H9 (cell line): ENCODE measurements around the gene PXYLP1. TPM values are rescaled to one million over a fixed set of nuclear protein-coding genes. Genes with fewer than 3 reads are reported as not detected.

Source experiments
- DNase-seq: peaks from one replicate; pipeline ENCODE4 v3.0.0-alpha.2; 2017
- H2AFZ ChIP-seq: one replicate; pipeline ENCODE4 v1.6.1; 2013; ENCODE audit warnings: mild to moderate bottlenecking, low read length, control low read depth, moderate library complexity
- H2AK5ac ChIP-seq: 2 replicates; pipeline ENCODE4 v1.6.1; 2013; ENCODE audit warnings: low read length, control low read depth, mixed read lengths; ENCODE audit not compliant: insufficient read length
- H2BK120ac ChIP-seq: one replicate; pipeline ENCODE4 v1.6.1; 2013; ENCODE audit warnings: low read depth, mild to moderate bottlenecking, low read length, control low read depth, inconsistent platforms; ENCODE audit not compliant: poor library complexity, severe bottlenecking
- H2BK12ac ChIP-seq: 2 replicates; pipeline ENCODE4 v1.6.1; 2013; ENCODE audit warnings: low read length, control low read depth, mixed read lengths, low read depth; ENCODE audit not compliant: insufficient read length
- H2BK15ac ChIP-seq: 2 replicates; pipeline ENCODE4 v1.6.1; 2013; ENCODE audit warnings: low read depth, low read length, control low read depth
- H2BK20ac ChIP-seq: one replicate; pipeline ENCODE4 v1.6.1; 2013; ENCODE audit warnings: low read depth, mild to moderate bottlenecking, low read length, control low read depth, inconsistent platforms; ENCODE audit not compliant: poor library complexity, severe bottlenecking
- H2BK5ac ChIP-seq: 2 replicates; pipeline ENCODE4 v1.6.1; 2013; ENCODE audit warnings: low read length, control low read depth, mixed read lengths; ENCODE audit not compliant: insufficient read length
- H3K14ac ChIP-seq: 2 replicates; pipeline ENCODE4 v1.6.1; 2013; ENCODE audit warnings: low read length, control low read depth; ENCODE audit not compliant: insufficient read depth
- H3K18ac ChIP-seq: 2 replicates; pipeline ENCODE4 v1.6.1; 2013; ENCODE audit warnings: low read depth, mild to moderate bottlenecking, mixed read lengths, low read length, control low read depth; ENCODE audit not compliant: insufficient read length
- H3K23ac ChIP-seq: 2 replicates; pipeline ENCODE4 v1.6.1; 2013; ENCODE audit warnings: low read length, control low read depth, mixed read lengths, low read depth; ENCODE audit not compliant: insufficient read length
- H3K23me2 ChIP-seq: 2 replicates; pipeline ENCODE4 v1.6.1; 2013; ENCODE audit warnings: low read depth, mild to moderate bottlenecking, mixed read lengths, low read length, control low read depth; ENCODE audit not compliant: insufficient read length, poor library complexity, severe bottlenecking
- H3K27ac ChIP-seq: 2 replicates; pipeline ENCODE4 v1.5.1; 2013; ENCODE audit warnings: low read length, control low read depth, mixed read lengths, low read depth; ENCODE audit not compliant: insufficient read length
- H3K27me3 ChIP-seq: 2 replicates; pipeline ENCODE4 v1.6.1; 2013; ENCODE audit warnings: low read length, control low read depth, inconsistent platforms; ENCODE audit not compliant: insufficient read depth
- H3K4ac ChIP-seq: 2 replicates; pipeline ENCODE4 v1.6.1; 2013; ENCODE audit warnings: low read depth, mild to moderate bottlenecking, control low read depth, inconsistent platforms, low read length, moderate library complexity
- H3K4me1 ChIP-seq: 2 replicates; pipeline ENCODE4 v1.6.1; 2013; ENCODE audit warnings: low read length, control low read depth, inconsistent platforms; ENCODE audit not compliant: insufficient read depth
- H3K4me2 ChIP-seq: 2 replicates; pipeline ENCODE4 v1.6.1; 2013; ENCODE audit warnings: low read length, control low read depth, mixed read lengths; ENCODE audit not compliant: insufficient read length, insufficient read depth
- H3K56ac ChIP-seq: 2 replicates; pipeline ENCODE4 v1.6.1; 2013; ENCODE audit warnings: low read depth, mild to moderate bottlenecking, mixed read lengths, low read length, control low read depth; ENCODE audit not compliant: insufficient read length
- H3K79me1 ChIP-seq: 2 replicates; pipeline ENCODE4 v1.6.1; 2013; ENCODE audit warnings: low read depth, mild to moderate bottlenecking, moderate library complexity, low read length, control low read depth, inconsistent platforms; ENCODE audit not compliant: insufficient read depth, poor library complexity, severe bottlenecking
- H3K79me2 ChIP-seq: 2 replicates; pipeline ENCODE4 v1.6.1; 2013; ENCODE audit warnings: low read length, control low read depth, inconsistent platforms; ENCODE audit not compliant: insufficient read depth
- H3K9ac ChIP-seq: 2 replicates; pipeline ENCODE4 v1.6.1; 2013; ENCODE audit warnings: low read length, control low read depth, mixed read lengths; ENCODE audit not compliant: insufficient read length; ENCODE audit errors: extremely low read depth
- H3K9me3 ChIP-seq: one replicate; pipeline ENCODE4 v1.6.1; 2013; ENCODE audit warnings: low read depth, low read length, inconsistent platforms; ENCODE audit not compliant: control insufficient read depth
- H3T11ph ChIP-seq: one replicate; pipeline ENCODE4 v1.6.1; 2013; ENCODE audit warnings: mild to moderate bottlenecking, low read length, control low read depth, inconsistent platforms
- H4K20me1 ChIP-seq: one replicate; pipeline ENCODE4 v1.6.1; 2013; ENCODE audit not compliant: control insufficient read depth, insufficient read length, insufficient read depth
- H4K5ac ChIP-seq: 2 replicates; pipeline ENCODE4 v1.6.1; 2013; ENCODE audit warnings: low read depth, mild to moderate bottlenecking, mixed read lengths, low read length, control low read depth; ENCODE audit not compliant: insufficient read length
- H4K8ac ChIP-seq: replicated peaks from 2 replicates; pipeline ENCODE4 v1.6.1; 2013; ENCODE audit warnings: low read length, control low read depth, mixed read lengths, low read depth; ENCODE audit not compliant: insufficient read length
- H4K91ac ChIP-seq: 2 replicates; pipeline ENCODE4 v1.6.1; 2013; ENCODE audit warnings: low read depth, mild to moderate bottlenecking, moderate library complexity, mixed read lengths, low read length, control low read depth; ENCODE audit not compliant: insufficient read length
- H3K27ac Mint-ChIP-seq, 3 experiments: 2 replicates in 2 of 3; 3 replicates in 1 of 3; pipeline ENCODE4 v1.8.0; 2020 to 2021; ENCODE audit warnings: mixed read lengths in 3 of 3, mild to moderate bottlenecking in 1 of 3, moderate library complexity in 1 of 3
- H3K27me3 Mint-ChIP-seq: 2 replicates; pipeline ENCODE4 v1.8.0; 2021; ENCODE audit warnings: low read depth, mild to moderate bottlenecking, moderate library complexity, mixed read lengths
- H3K36me3 Mint-ChIP-seq, 3 experiments: 2 replicates in 2 of 3; 3 replicates in 1 of 3; pipeline ENCODE4 v1.8.0; 2020 to 2021; ENCODE audit warnings: low read depth in 3 of 3, mixed read lengths in 3 of 3; ENCODE audit not compliant: insufficient read depth in 1 of 3
- H3K4me1 Mint-ChIP-seq, 2 experiments: 2 replicates each; pipeline ENCODE4 v1.8.0; 2020; ENCODE audit warnings: mixed read lengths in 2 of 2
- H3K4me3 Mint-ChIP-seq, 2 experiments: 2 replicates in 1 of 2; 3 replicates in 1 of 2; pipeline ENCODE4 v1.8.0; 2020 to 2021; ENCODE audit warnings: mild to moderate bottlenecking in 2 of 2, mixed read lengths in 2 of 2, moderate library complexity in 1 of 2
- H3K9me3 Mint-ChIP-seq, 2 experiments: 2 replicates in 1 of 2; 3 replicates in 1 of 2; pipeline ENCODE4 v1.8.0; 2020; ENCODE audit warnings: mild to moderate bottlenecking in 2 of 2, mixed read lengths in 2 of 2, moderate library complexity in 1 of 2
- CTCF ChIP-seq: fragments of 200-600 bp; sonication (generic); conservative IDR thresholded peaks from 3 replicates; pipeline ENCODE4 v1.8.0; 2021; ENCODE audit warnings: antibody characterized with exemption, mild to moderate bottlenecking
- WGBS: extraction: QIAGEN DNeasy Blood & Tissue Kit; methylation state at CpG from one replicate; pipeline ENCODE4 v1.1.7; 2013; ENCODE audit warnings: missing lambda C conversion rate, low lambda C conversion rate, mixed read lengths; ENCODE audit not compliant: insufficient read length; ENCODE audit errors: extremely low coverage; 5-methylcytosine and 5-hydroxymethylcytosine counted together
- total RNA-seq: library from RNA; stranded (reverse); gene quantifications from 2 replicates; pipeline ENCODE4 v1.2.1, GENCODE V29; 2021

PXYLP1 gene
- total RNA-seq, 1 experiment from 2014 or later, result 17.9 TPM

DNA sequence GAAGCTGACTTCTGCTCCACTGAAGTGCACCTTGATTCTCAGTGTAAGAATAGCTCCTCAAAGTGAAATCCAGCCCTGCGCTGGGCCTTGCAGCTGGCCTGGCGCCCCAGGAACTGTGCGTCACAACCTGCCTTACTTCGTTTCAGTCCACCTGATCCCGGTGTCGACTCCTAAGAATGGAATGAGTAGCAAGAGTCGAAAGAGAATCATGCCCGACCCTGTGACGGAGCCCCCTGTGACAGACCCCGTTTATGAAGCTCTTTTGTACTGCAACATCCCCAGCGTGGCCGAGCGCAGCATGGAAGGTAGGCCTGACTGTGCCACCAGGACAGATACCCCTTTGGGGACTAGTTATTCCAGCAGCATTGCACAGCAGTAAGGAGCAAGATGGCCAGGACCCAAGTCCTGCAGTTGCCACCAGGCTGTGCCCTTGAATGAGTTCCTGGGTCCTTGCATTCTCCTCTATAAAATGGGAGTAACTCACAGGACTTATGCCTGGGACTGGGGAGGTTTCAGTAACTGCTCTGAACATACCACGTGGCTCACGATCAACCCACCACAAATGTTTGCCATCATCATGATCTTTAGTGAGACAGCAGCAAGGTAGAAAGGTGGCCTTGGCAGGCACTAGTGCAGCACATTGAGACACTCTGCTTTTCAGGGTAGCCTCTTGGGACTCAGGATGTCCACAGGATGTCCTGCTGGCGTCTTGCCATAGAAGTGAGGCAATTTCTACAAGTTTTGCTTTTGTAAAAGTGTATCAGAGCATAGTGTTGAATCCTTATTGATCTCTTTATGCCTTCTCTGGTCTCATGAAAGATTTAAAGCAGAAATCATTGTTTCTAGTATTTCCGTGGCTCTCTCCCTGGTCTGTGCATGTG is 46.8 kb downstream of the PXYLP1 start:
- no peaks in the 10 kb centered on the region for H3K9me3 ChIP-seq
- no peak overlapping the region for H4K91ac ChIP-seq
- H3K9ac ChIP-seq, result no peak overlapping the region
- no peaks in the 10 kb centered on the region for H3K23me2 ChIP-seq
- no peak overlapping the region; a peak in 1 of 7 replicates for H3K27ac Mint-ChIP-seq
- H4K8ac ChIP-seq, result no peak overlapping the region
- no peak overlapping the region for H3K56ac ChIP-seq
- no peak overlapping the region for H2AK5ac ChIP-seq
- H3K18ac ChIP-seq, result no peak overlapping the region
- no peak for TF ChIP-seq CTCF
- no peaks in the 10 kb centered on the region for H4K20me1 ChIP-seq
- H2AFZ ChIP-seq, result no peak overlapping the region
- no peak overlapping the region for H3K27ac ChIP-seq
- no peak overlapping the region for H3K14ac ChIP-seq
- no peaks in the 10 kb centered on the region for H3K79me2 ChIP-seq
- no peak overlapping the region for H3T11ph ChIP-seq
- H2BK120ac ChIP-seq, result no peak overlapping the region
- H4K5ac ChIP-seq, result no peak overlapping the region
- no peak overlapping the region for H3K4me2 ChIP-seq
- no peak for DNase-seq
- no peaks in the 10 kb centered on the region for H3K27me3 Mint-ChIP-seq
- H3K79me1 ChIP-seq, result no peaks in the 10 kb centered on the region
- H3K4ac ChIP-seq, result no peak overlapping the region
- WGBS, result no CpG with 5 or more reads among the region's 17 CpGs
- H3K36me3 Mint-ChIP-seq, result peaks cover 2 to 19% (median 9%) of the 10 kb centered on the region in 3 experiments; a peak in 6 of 7 replicates
- H3K9me3 Mint-ChIP-seq, result no peaks in the 10 kb centered on the region; a peak in 1 of 5 replicates
- H3K4me1 Mint-ChIP-seq, result peaks cover 2 to 3% of the 10 kb centered on the region in 2 experiments; a peak in 1 of 4 replicates
- no peak overlapping the region for H2BK15ac ChIP-seq
- H3K4me3 Mint-ChIP-seq, result no peak overlapping the region
- no peak overlapping the region for H2BK12ac ChIP-seq
- no peaks in the 10 kb centered on the region; the same call in 1 of the 2 replicates for H3K4me1 ChIP-seq
- no peak overlapping the region for H2BK5ac ChIP-seq
- H3K27me3 ChIP-seq, result no peaks in the 10 kb centered on the region
- H3K23ac ChIP-seq, result no peak overlapping the region
- H2BK20ac ChIP-seq, result no peak overlapping the region
